HepG2 (cell line): Measurements from ENCODE around the gene ACADS. TPM values are rescaled to one million over a fixed set of nuclear protein-coding genes. Genes with fewer than 3 reads are reported as not detected.

ENCODE experiments used
- HDAC2 ChIP-seq: sonication (generic); formaldehyde crosslinking; IDR thresholded peaks from 2 replicates; pipeline ENCODE4 v1.4.0; 2020; ENCODE audit warnings: missing genetic modification reagents
- JUND ChIP-seq: sonication (generic); formaldehyde crosslinking; IDR thresholded peaks from 2 replicates; pipeline ENCODE4 v1.8.0; 2022; ENCODE audit warnings: mild to moderate bottlenecking, missing genetic modification reagents
- KAT2B ChIP-seq: fragments of 150-350 bp; IDR thresholded peaks from 2 replicates; pipeline ENCODE4 v1.6.1; 2014; ENCODE audit warnings: low read depth, low read length, borderline replicate concordance
- KDM1A ChIP-seq: IDR thresholded peaks from 2 replicates; pipeline ENCODE4 v1.6.1; 2016; ENCODE audit warnings: missing compliant biosample characterization
- NR1H2 ChIP-seq: sonication (generic); formaldehyde crosslinking; IDR thresholded peaks from 2 replicates; pipeline ENCODE4 v1.8.1; 2022; ENCODE audit warnings: low read depth, missing genetic modification reagents, borderline replicate concordance
- SRSF1 ChIP-seq: fragments of 200-400 bp; formaldehyde crosslinking; optimal IDR thresholded peaks from 2 replicates; pipeline ENCODE3; 2017; ENCODE audit warnings: mild to moderate bottlenecking, low read depth, low read length, moderate library complexity
- WIZ ChIP-seq: sonication (generic); formaldehyde crosslinking; IDR thresholded peaks from 2 replicates; pipeline ENCODE4 v1.5.1; 2020; ENCODE audit warnings: mild to moderate bottlenecking, missing genetic modification reagents
- ZNF446 ChIP-seq: sonication (generic); formaldehyde crosslinking; IDR thresholded peaks from 2 replicates; pipeline ENCODE4 v1.5.0; 2020; ENCODE audit warnings: mild to moderate bottlenecking, missing genetic modification reagents
- ZNF713 ChIP-seq: sonication (generic); formaldehyde crosslinking; IDR thresholded peaks from 2 replicates; pipeline ENCODE4 v1.4.0; 2020; ENCODE audit warnings: mild to moderate bottlenecking, missing genetic modification reagents
- ZNF724P ChIP-seq: sonication (generic); formaldehyde crosslinking; IDR thresholded peaks from 2 replicates; pipeline ENCODE4 v1.8.0; 2022; ENCODE audit warnings: missing genetic modification reagents, borderline replicate concordance
- ZNF768 ChIP-seq: sonication (generic); formaldehyde crosslinking; IDR thresholded peaks from 2 replicates; pipeline ENCODE4 v1.4.0; 2020; ENCODE audit warnings: missing genetic modification reagents
- ZNF788 ChIP-seq: sonication (generic); formaldehyde crosslinking; IDR thresholded peaks from 2 replicates; pipeline ENCODE4 v1.5.0; 2020; ENCODE audit warnings: mild to moderate bottlenecking, missing genetic modification reagents, borderline replicate concordance
- ZZZ3 ChIP-seq: sonication (generic); formaldehyde crosslinking; IDR thresholded peaks from 2 replicates; pipeline ENCODE4 v1.4.0; 2020; ENCODE audit warnings: missing genetic modification reagents, mild to moderate bottlenecking, borderline replicate concordance
- polyA plus RNA-seq, 8 experiments: library from polyadenylated mRNA; depleted of rRNA in 3 of 8; stranded (reverse) in 7 of 8; unstranded in 1 of 8; fragments of >200 nt; fragmentation: Illumina TruSeq in 4 of 8; extraction: Trizol in 4 of 8; gene quantifications; 2 replicates each; pipeline versions ENCODE4 v1.2.1 to v1.2.3, GENCODE V29; 2011 to 2016; ENCODE audit warnings: low read depth in 4 of 8, missing spikeins in 1 of 8, mixed read lengths in 1 of 8; ENCODE audit not compliant: insufficient read depth in 1 of 8
- total RNA-seq, 5 experiments: library from RNA; depleted of rRNA; stranded (reverse); fragments of >200 nt; fragmentation: Illumina TruSeq; extraction: Trizol; gene quantifications; 2 replicates each; pipeline ENCODE4 v1.2.3, GENCODE V29; 2016; ENCODE audit warnings: low read depth in 1 of 5
- TF ChIP-seq, protein P1 (sequence below): sonication (generic); formaldehyde crosslinking; IDR thresholded peaks from 2 replicates; pipeline ENCODE4 v1.5.0; 2020; ENCODE audit warnings: mild to moderate bottlenecking, missing genetic modification reagents, borderline replicate concordance
- TF ChIP-seq, protein P2 (sequence below): sonication (generic); formaldehyde crosslinking; IDR thresholded peaks from 2 replicates; pipeline ENCODE4 v1.4.0; 2020; ENCODE audit warnings: missing genetic modification reagents
- TF ChIP-seq, protein P3 (sequence below): sonication (generic); formaldehyde crosslinking; IDR thresholded peaks from 2 replicates; pipeline ENCODE4 v1.8.1; 2023; ENCODE audit warnings: mild to moderate bottlenecking, missing genetic modification reagents
- TF ChIP-seq, protein P4 (sequence below): IDR thresholded peaks from 2 replicates; pipeline ENCODE4 v1.6.1; 2016; ENCODE audit warnings: missing compliant biosample characterization, missing genetic modification reagents, borderline replicate concordance
- TF ChIP-seq, protein P5 (sequence below): sonication (generic); formaldehyde crosslinking; IDR thresholded peaks from 2 replicates; pipeline ENCODE4 v1.4.0; 2020; ENCODE audit warnings: missing genetic modification reagents, borderline replicate concordance

ACADS gene
- total and polyA plus RNA-seq, 2 of the 13 experiments (the other 11 are each of a cell fraction or from before 2014, with no cell fraction given), result 17.4 to 27.7 TPM

DNA sequence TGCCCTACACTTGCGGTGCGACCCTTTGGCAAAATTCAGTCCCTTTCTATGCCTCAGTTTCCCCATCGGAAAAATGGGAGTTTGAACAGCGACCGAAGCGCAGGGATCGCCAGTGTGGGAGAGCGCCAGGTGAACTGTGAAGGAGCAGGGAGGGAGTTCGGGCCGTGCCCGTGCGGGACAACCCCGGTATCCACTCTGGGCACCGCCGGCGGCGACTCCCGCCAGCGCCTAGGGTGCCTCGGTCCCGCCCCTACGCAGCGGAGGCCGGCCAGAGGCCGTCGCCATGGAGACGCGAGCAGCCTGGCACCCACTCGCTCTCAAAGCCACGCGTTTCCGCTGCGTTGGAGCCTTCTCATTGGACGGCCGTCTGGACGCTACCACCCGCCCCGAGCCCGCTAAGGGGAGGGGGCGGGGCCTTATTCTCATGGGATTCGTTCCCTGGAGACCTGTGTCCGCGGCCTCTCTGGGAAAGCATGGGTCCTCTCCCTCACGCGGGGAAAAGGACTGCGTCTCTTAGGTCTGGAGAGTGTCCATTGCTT is 39.4 kb upstream of the ACADS start (continued):
- TF ChIP-seq, protein P1, sequence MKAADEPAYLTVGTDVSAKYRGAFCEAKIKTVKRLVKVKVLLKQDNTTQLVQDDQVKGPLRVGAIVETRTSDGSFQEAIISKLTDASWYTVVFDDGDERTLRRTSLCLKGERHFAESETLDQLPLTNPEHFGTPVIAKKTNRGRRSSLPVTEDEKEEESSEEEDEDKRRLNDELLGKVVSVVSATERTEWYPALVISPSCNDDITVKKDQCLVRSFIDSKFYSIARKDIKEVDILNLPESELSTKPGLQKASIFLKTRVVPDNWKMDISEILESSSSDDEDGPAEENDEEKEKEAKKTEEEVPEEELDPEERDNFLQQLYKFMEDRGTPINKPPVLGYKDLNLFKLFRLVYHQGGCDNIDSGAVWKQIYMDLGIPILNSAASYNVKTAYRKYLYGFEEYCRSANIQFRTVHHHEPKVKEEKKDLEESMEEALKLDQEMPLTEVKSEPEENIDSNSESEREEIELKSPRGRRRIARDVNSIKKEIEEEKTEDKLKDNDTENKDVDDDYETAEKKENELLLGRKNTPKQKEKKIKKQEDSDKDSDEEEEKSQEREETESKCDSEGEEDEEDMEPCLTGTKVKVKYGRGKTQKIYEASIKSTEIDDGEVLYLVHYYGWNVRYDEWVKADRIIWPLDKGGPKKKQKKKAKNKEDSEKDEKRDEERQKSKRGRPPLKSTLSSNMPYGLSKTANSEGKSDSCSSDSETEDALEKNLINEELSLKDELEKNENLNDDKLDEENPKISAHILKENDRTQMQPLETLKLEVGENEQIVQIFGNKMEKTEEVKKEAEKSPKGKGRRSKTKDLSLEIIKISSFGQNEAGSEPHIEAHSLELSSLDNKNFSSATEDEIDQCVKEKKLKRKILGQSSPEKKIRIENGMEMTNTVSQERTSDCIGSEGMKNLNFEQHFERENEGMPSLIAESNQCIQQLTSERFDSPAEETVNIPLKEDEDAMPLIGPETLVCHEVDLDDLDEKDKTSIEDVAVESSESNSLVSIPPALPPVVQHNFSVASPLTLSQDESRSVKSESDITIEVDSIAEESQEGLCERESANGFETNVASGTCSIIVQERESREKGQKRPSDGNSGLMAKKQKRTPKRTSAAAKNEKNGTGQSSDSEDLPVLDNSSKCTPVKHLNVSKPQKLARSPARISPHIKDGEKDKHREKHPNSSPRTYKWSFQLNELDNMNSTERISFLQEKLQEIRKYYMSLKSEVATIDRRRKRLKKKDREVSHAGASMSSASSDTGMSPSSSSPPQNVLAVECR (CRISPR knock-in tag), result no peak; the same call in 1 of the 2 replicates
- TF ChIP-seq JUND (no peak), KAT2B (no peak), WIZ (CRISPR knock-in tag) (no peak), KDM1A (CRISPR knock-in tag) (no peak), ZNF446 (CRISPR knock-in tag) (no peak), SRSF1 (no peak), NR1H2 (CRISPR knock-in tag) (no peak), ZNF713 (CRISPR knock-in tag) (no peak), ZZZ3 (no peak), ZNF788 (CRISPR knock-in tag) (no peak; the same call in 1 of the 2 replicates), HDAC2 (CRISPR knock-in tag) (peak; percentile 10; the same call in 1 of the 2 replicates), ZNF724P (no peak), ZNF768 (CRISPR knock-in tag) (peak; percentile 52; the same call in 1 of the 2 replicates)
- TF ChIP-seq, protein P2, sequence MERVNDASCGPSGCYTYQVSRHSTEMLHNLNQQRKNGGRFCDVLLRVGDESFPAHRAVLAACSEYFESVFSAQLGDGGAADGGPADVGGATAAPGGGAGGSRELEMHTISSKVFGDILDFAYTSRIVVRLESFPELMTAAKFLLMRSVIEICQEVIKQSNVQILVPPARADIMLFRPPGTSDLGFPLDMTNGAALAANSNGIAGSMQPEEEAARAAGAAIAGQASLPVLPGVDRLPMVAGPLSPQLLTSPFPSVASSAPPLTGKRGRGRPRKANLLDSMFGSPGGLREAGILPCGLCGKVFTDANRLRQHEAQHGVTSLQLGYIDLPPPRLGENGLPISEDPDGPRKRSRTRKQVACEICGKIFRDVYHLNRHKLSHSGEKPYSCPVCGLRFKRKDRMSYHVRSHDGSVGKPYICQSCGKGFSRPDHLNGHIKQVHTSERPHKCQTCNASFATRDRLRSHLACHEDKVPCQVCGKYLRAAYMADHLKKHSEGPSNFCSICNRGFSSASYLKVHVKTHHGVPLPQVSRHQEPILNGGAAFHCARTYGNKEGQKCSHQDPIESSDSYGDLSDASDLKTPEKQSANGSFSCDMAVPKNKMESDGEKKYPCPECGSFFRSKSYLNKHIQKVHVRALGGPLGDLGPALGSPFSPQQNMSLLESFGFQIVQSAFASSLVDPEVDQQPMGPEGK (CRISPR knock-in tag), result 0 out of 2 replicates have a peak, but pooled peaks have one; percentile 8
- TF ChIP-seq, protein P3, sequence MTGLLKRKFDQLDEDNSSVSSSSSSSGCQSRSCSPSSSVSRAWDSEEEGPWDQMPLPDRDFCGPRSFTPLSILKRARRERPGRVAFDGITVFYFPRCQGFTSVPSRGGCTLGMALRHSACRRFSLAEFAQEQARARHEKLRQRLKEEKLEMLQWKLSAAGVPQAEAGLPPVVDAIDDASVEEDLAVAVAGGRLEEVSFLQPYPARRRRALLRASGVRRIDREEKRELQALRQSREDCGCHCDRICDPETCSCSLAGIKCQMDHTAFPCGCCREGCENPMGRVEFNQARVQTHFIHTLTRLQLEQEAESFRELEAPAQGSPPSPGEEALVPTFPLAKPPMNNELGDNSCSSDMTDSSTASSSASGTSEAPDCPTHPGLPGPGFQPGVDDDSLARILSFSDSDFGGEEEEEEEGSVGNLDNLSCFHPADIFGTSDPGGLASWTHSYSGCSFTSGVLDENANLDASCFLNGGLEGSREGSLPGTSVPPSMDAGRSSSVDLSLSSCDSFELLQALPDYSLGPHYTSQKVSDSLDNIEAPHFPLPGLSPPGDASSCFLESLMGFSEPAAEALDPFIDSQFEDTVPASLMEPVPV (CRISPR knock-in tag), result no peak
- TF ChIP-seq, protein P4, sequence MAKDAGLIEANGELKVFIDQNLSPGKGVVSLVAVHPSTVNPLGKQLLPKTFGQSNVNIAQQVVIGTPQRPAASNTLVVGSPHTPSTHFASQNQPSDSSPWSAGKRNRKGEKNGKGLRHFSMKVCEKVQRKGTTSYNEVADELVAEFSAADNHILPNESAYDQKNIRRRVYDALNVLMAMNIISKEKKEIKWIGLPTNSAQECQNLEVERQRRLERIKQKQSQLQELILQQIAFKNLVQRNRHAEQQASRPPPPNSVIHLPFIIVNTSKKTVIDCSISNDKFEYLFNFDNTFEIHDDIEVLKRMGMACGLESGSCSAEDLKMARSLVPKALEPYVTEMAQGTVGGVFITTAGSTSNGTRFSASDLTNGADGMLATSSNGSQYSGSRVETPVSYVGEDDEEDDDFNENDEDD (CRISPR knock-in tag), result peak; percentile 52; the same call in 1 of the 2 replicates
- TF ChIP-seq, protein P5, sequence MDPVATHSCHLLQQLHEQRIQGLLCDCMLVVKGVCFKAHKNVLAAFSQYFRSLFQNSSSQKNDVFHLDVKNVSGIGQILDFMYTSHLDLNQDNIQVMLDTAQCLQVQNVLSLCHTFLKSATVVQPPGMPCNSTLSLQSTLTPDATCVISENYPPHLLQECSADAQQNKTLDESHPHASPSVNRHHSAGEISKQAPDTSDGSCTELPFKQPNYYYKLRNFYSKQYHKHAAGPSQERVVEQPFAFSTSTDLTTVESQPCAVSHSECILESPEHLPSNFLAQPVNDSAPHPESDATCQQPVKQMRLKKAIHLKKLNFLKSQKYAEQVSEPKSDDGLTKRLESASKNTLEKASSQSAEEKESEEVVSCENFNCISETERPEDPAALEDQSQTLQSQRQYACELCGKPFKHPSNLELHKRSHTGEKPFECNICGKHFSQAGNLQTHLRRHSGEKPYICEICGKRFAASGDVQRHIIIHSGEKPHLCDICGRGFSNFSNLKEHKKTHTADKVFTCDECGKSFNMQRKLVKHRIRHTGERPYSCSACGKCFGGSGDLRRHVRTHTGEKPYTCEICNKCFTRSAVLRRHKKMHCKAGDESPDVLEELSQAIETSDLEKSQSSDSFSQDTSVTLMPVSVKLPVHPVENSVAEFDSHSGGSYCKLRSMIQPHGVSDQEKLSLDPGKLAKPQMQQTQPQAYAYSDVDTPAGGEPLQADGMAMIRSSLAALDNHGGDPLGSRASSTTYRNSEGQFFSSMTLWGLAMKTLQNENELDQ (CRISPR knock-in tag), result no peak
